H9 (cell line): Measurements from ENCODE around the gene NDOR1. TPM values are rescaled to one million over a fixed set of nuclear protein-coding genes. Genes with fewer than 3 reads are reported as not detected.

Source experiments
- DNase-seq: peaks from one replicate; pipeline ENCODE4 v3.0.0-alpha.2; 2017
- H2AFZ ChIP-seq: one replicate; pipeline ENCODE4 v1.6.1; 2013; ENCODE audit warnings: mild to moderate bottlenecking, low read length, control low read depth, moderate library complexity
- H2AK5ac ChIP-seq: 2 replicates; pipeline ENCODE4 v1.6.1; 2013; ENCODE audit warnings: low read length, control low read depth, mixed read lengths; ENCODE audit not compliant: insufficient read length
- H2BK120ac ChIP-seq: one replicate; pipeline ENCODE4 v1.6.1; 2013; ENCODE audit warnings: low read depth, mild to moderate bottlenecking, low read length, control low read depth, inconsistent platforms; ENCODE audit not compliant: poor library complexity, severe bottlenecking
- H2BK12ac ChIP-seq: 2 replicates; pipeline ENCODE4 v1.6.1; 2013; ENCODE audit warnings: low read length, control low read depth, mixed read lengths, low read depth; ENCODE audit not compliant: insufficient read length
- H2BK15ac ChIP-seq: 2 replicates; pipeline ENCODE4 v1.6.1; 2013; ENCODE audit warnings: low read depth, low read length, control low read depth
- H2BK20ac ChIP-seq: one replicate; pipeline ENCODE4 v1.6.1; 2013; ENCODE audit warnings: low read depth, mild to moderate bottlenecking, low read length, control low read depth, inconsistent platforms; ENCODE audit not compliant: poor library complexity, severe bottlenecking
- H2BK5ac ChIP-seq: 2 replicates; pipeline ENCODE4 v1.6.1; 2013; ENCODE audit warnings: low read length, control low read depth, mixed read lengths; ENCODE audit not compliant: insufficient read length
- H3K14ac ChIP-seq: 2 replicates; pipeline ENCODE4 v1.6.1; 2013; ENCODE audit warnings: low read length, control low read depth; ENCODE audit not compliant: insufficient read depth
- H3K18ac ChIP-seq: 2 replicates; pipeline ENCODE4 v1.6.1; 2013; ENCODE audit warnings: low read depth, mild to moderate bottlenecking, mixed read lengths, low read length, control low read depth; ENCODE audit not compliant: insufficient read length
- H3K23ac ChIP-seq: 2 replicates; pipeline ENCODE4 v1.6.1; 2013; ENCODE audit warnings: low read length, control low read depth, mixed read lengths, low read depth; ENCODE audit not compliant: insufficient read length
- H3K23me2 ChIP-seq: 2 replicates; pipeline ENCODE4 v1.6.1; 2013; ENCODE audit warnings: low read depth, mild to moderate bottlenecking, mixed read lengths, low read length, control low read depth; ENCODE audit not compliant: insufficient read length, poor library complexity, severe bottlenecking
- H3K27ac ChIP-seq: 2 replicates; pipeline ENCODE4 v1.5.1; 2013; ENCODE audit warnings: low read length, control low read depth, mixed read lengths, low read depth; ENCODE audit not compliant: insufficient read length
- H3K27me3 ChIP-seq: 2 replicates; pipeline ENCODE4 v1.6.1; 2013; ENCODE audit warnings: low read length, control low read depth, inconsistent platforms; ENCODE audit not compliant: insufficient read depth
- H3K4ac ChIP-seq: 2 replicates; pipeline ENCODE4 v1.6.1; 2013; ENCODE audit warnings: low read depth, mild to moderate bottlenecking, control low read depth, inconsistent platforms, low read length, moderate library complexity
- H3K4me1 ChIP-seq: 2 replicates; pipeline ENCODE4 v1.6.1; 2013; ENCODE audit warnings: low read length, control low read depth, inconsistent platforms; ENCODE audit not compliant: insufficient read depth
- H3K4me2 ChIP-seq: 2 replicates; pipeline ENCODE4 v1.6.1; 2013; ENCODE audit warnings: low read length, control low read depth, mixed read lengths; ENCODE audit not compliant: insufficient read length, insufficient read depth
- H3K56ac ChIP-seq: 2 replicates; pipeline ENCODE4 v1.6.1; 2013; ENCODE audit warnings: low read depth, mild to moderate bottlenecking, mixed read lengths, low read length, control low read depth; ENCODE audit not compliant: insufficient read length
- H3K79me1 ChIP-seq: 2 replicates; pipeline ENCODE4 v1.6.1; 2013; ENCODE audit warnings: low read depth, mild to moderate bottlenecking, moderate library complexity, low read length, control low read depth, inconsistent platforms; ENCODE audit not compliant: insufficient read depth, poor library complexity, severe bottlenecking
- H3K79me2 ChIP-seq: 2 replicates; pipeline ENCODE4 v1.6.1; 2013; ENCODE audit warnings: low read length, control low read depth, inconsistent platforms; ENCODE audit not compliant: insufficient read depth
- H3K9ac ChIP-seq: 2 replicates; pipeline ENCODE4 v1.6.1; 2013; ENCODE audit warnings: low read length, control low read depth, mixed read lengths; ENCODE audit not compliant: insufficient read length; ENCODE audit errors: extremely low read depth
- H3K9me3 ChIP-seq: one replicate; pipeline ENCODE4 v1.6.1; 2013; ENCODE audit warnings: low read depth, low read length, inconsistent platforms; ENCODE audit not compliant: control insufficient read depth
- H3T11ph ChIP-seq: one replicate; pipeline ENCODE4 v1.6.1; 2013; ENCODE audit warnings: mild to moderate bottlenecking, low read length, control low read depth, inconsistent platforms
- H4K20me1 ChIP-seq: one replicate; pipeline ENCODE4 v1.6.1; 2013; ENCODE audit not compliant: control insufficient read depth, insufficient read length, insufficient read depth
- H4K5ac ChIP-seq: 2 replicates; pipeline ENCODE4 v1.6.1; 2013; ENCODE audit warnings: low read depth, mild to moderate bottlenecking, mixed read lengths, low read length, control low read depth; ENCODE audit not compliant: insufficient read length
- H4K8ac ChIP-seq: replicated peaks from 2 replicates; pipeline ENCODE4 v1.6.1; 2013; ENCODE audit warnings: low read length, control low read depth, mixed read lengths, low read depth; ENCODE audit not compliant: insufficient read length
- H4K91ac ChIP-seq: 2 replicates; pipeline ENCODE4 v1.6.1; 2013; ENCODE audit warnings: low read depth, mild to moderate bottlenecking, moderate library complexity, mixed read lengths, low read length, control low read depth; ENCODE audit not compliant: insufficient read length
- H3K27ac Mint-ChIP-seq, 3 experiments: 2 replicates in 2 of 3; 3 replicates in 1 of 3; pipeline ENCODE4 v1.8.0; 2020 to 2021; ENCODE audit warnings: mixed read lengths in 3 of 3, mild to moderate bottlenecking in 1 of 3, moderate library complexity in 1 of 3
- H3K27me3 Mint-ChIP-seq: 2 replicates; pipeline ENCODE4 v1.8.0; 2021; ENCODE audit warnings: low read depth, mild to moderate bottlenecking, moderate library complexity, mixed read lengths
- H3K36me3 Mint-ChIP-seq, 3 experiments: 2 replicates in 2 of 3; 3 replicates in 1 of 3; pipeline ENCODE4 v1.8.0; 2020 to 2021; ENCODE audit warnings: low read depth in 3 of 3, mixed read lengths in 3 of 3; ENCODE audit not compliant: insufficient read depth in 1 of 3
- H3K4me1 Mint-ChIP-seq, 2 experiments: 2 replicates each; pipeline ENCODE4 v1.8.0; 2020; ENCODE audit warnings: mixed read lengths in 2 of 2
- H3K4me3 Mint-ChIP-seq, 2 experiments: 2 replicates in 1 of 2; 3 replicates in 1 of 2; pipeline ENCODE4 v1.8.0; 2020 to 2021; ENCODE audit warnings: mild to moderate bottlenecking in 2 of 2, mixed read lengths in 2 of 2, moderate library complexity in 1 of 2
- H3K9me3 Mint-ChIP-seq, 2 experiments: 2 replicates in 1 of 2; 3 replicates in 1 of 2; pipeline ENCODE4 v1.8.0; 2020; ENCODE audit warnings: mild to moderate bottlenecking in 2 of 2, mixed read lengths in 2 of 2, moderate library complexity in 1 of 2
- WGBS: extraction: QIAGEN DNeasy Blood & Tissue Kit; methylation state at CpG from one replicate; pipeline ENCODE4 v1.1.7; 2013; ENCODE audit warnings: missing lambda C conversion rate, low lambda C conversion rate, mixed read lengths; ENCODE audit not compliant: insufficient read length; ENCODE audit errors: extremely low coverage; 5-methylcytosine and 5-hydroxymethylcytosine counted together
- total RNA-seq: library from RNA; stranded (reverse); gene quantifications from 2 replicates; pipeline ENCODE4 v1.2.1, GENCODE V29; 2021
- TF ChIP-seq, protein P1 (sequence below): fragments of 200-600 bp; sonication (generic); conservative IDR thresholded peaks from 3 replicates; pipeline ENCODE4 v1.8.0; 2021; ENCODE audit warnings: antibody characterized with exemption, mild to moderate bottlenecking

Gene NDOR1
- total RNA-seq, 1 experiment from 2014 or later, result 44.1 TPM

GRCh38 chr9:137204731-137205125 is 772 bp upstream of the NDOR1 start:
- H2AK5ac ChIP-seq, result no peak overlapping the region
- H3K9me3 ChIP-seq, result no peaks in the 10 kb centered on the region
- peaks cover 19% of the 10 kb centered on the region for H3K79me1 ChIP-seq
- no peaks in the 10 kb centered on the region; the same call in 1 of the 2 replicates for H3K4me1 ChIP-seq
- Mint-ChIP-seq H3K27ac (peak overlapping the region; percentile 81 to 97 (median 90); a peak in 5 of 7 replicates), H3K4me3 (peak overlapping the region; percentile 93 to 99), H3K36me3 (peaks cover 6 to 32% (median 24%) of the 10 kb centered on the region in 3 experiments), H3K4me1 (peaks cover 25 to 33% of the 10 kb centered on the region in 2 experiments), H3K9me3 (no peaks in the 10 kb centered on the region), H3K27me3 (no peaks in the 10 kb centered on the region)
- no peak overlapping the region for H2BK5ac ChIP-seq
- no peaks in the 10 kb centered on the region for H3K27me3 ChIP-seq
- H3K14ac ChIP-seq, result no peak overlapping the region
- DNase-seq, result no peak
- peaks cover 13% of the 10 kb centered on the region; the same call in 1 of the 2 replicates for H3K79me2 ChIP-seq
- WGBS, result no CpG with 5 or more reads among the region's 21 CpGs
- H3K27ac ChIP-seq, result no peak overlapping the region
- H4K91ac ChIP-seq, result no peak overlapping the region
- no peak overlapping the region for H3T11ph ChIP-seq
- no peak overlapping the region for H2BK120ac ChIP-seq
- no peak overlapping the region for H2BK15ac ChIP-seq
- H3K23ac ChIP-seq, result no peak overlapping the region
- no peak overlapping the region for H2BK20ac ChIP-seq
- H3K18ac ChIP-seq, result no peak overlapping the region
- no peak overlapping the region for H3K56ac ChIP-seq
- peak overlapping the region; percentile 68 for H3K4me2 ChIP-seq
- H4K20me1 ChIP-seq, result no peaks in the 10 kb centered on the region
- no peak overlapping the region for H2AFZ ChIP-seq
- peaks cover 8% of the 10 kb centered on the region for H3K23me2 ChIP-seq
- H3K4ac ChIP-seq, result no peak overlapping the region
- no peak overlapping the region for H2BK12ac ChIP-seq
- H4K5ac ChIP-seq, result no peak overlapping the region
- H3K9ac ChIP-seq, result peak overlapping the region; percentile 70
- TF ChIP-seq, protein P1, sequence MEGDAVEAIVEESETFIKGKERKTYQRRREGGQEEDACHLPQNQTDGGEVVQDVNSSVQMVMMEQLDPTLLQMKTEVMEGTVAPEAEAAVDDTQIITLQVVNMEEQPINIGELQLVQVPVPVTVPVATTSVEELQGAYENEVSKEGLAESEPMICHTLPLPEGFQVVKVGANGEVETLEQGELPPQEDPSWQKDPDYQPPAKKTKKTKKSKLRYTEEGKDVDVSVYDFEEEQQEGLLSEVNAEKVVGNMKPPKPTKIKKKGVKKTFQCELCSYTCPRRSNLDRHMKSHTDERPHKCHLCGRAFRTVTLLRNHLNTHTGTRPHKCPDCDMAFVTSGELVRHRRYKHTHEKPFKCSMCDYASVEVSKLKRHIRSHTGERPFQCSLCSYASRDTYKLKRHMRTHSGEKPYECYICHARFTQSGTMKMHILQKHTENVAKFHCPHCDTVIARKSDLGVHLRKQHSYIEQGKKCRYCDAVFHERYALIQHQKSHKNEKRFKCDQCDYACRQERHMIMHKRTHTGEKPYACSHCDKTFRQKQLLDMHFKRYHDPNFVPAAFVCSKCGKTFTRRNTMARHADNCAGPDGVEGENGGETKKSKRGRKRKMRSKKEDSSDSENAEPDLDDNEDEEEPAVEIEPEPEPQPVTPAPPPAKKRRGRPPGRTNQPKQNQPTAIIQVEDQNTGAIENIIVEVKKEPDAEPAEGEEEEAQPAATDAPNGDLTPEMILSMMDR, result no peak
- H4K8ac ChIP-seq, result no peak overlapping the region
